A673 (cell line): Measurements from ENCODE around the gene BCKDK.

Experiments used
- EZH2 ChIP-seq: fragments of 200-600 bp; sonication (generic); IDR thresholded peaks from 2 replicates; pipeline ENCODE4 v1.6.1; 2017; ENCODE audit warnings: borderline replicate concordance, low read depth, mild to moderate bottlenecking, mixed read lengths, antibody characterized with exemption, low read length; ENCODE audit not compliant: poor library complexity, severe bottlenecking
- TF ChIP-seq, protein P1 (sequence below): fragments of 300-800, 200-600 bp; sonication (generic); conservative IDR thresholded peaks from 2 replicates; pipeline ENCODE4 v1.5.1; 2017; ENCODE audit warnings: low read depth, mild to moderate bottlenecking, antibody characterized with exemption, low read length, moderate library complexity, mixed read lengths

DNA sequence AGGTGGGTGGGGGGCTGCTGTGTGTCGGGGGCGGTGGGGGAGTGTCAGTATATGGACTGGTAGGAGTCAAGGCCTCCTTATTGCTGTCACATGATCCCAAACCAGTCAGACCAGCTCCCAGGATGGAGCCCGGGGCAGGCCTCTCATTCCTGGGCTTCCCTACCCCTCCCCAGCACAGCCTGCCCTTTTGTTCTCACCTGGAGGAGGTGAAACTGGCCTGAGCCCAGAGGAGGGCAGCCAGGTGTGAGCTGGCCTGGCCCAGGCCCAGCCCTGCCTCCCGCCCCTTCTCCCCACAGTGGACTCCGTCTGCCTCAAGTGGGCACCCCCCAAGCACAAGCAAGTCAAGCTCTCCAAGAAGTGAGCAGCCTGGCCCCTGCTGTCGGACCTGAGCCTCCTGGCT is 22.7 kb downstream of the BCKDK start:
- TF ChIP-seq, protein P1, sequence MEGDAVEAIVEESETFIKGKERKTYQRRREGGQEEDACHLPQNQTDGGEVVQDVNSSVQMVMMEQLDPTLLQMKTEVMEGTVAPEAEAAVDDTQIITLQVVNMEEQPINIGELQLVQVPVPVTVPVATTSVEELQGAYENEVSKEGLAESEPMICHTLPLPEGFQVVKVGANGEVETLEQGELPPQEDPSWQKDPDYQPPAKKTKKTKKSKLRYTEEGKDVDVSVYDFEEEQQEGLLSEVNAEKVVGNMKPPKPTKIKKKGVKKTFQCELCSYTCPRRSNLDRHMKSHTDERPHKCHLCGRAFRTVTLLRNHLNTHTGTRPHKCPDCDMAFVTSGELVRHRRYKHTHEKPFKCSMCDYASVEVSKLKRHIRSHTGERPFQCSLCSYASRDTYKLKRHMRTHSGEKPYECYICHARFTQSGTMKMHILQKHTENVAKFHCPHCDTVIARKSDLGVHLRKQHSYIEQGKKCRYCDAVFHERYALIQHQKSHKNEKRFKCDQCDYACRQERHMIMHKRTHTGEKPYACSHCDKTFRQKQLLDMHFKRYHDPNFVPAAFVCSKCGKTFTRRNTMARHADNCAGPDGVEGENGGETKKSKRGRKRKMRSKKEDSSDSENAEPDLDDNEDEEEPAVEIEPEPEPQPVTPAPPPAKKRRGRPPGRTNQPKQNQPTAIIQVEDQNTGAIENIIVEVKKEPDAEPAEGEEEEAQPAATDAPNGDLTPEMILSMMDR = no peak
- no peak for TF ChIP-seq EZH2
